GM04504 (cell line): ENCODE data around the gene CLRN3.

ENCODE experiments used
- DNase-seq: peaks from one replicate; pipeline ENCODE4 v3.0.0-alpha.2; 2012; ENCODE audit warnings: low read depth

CLRN3 gene

DNA sequence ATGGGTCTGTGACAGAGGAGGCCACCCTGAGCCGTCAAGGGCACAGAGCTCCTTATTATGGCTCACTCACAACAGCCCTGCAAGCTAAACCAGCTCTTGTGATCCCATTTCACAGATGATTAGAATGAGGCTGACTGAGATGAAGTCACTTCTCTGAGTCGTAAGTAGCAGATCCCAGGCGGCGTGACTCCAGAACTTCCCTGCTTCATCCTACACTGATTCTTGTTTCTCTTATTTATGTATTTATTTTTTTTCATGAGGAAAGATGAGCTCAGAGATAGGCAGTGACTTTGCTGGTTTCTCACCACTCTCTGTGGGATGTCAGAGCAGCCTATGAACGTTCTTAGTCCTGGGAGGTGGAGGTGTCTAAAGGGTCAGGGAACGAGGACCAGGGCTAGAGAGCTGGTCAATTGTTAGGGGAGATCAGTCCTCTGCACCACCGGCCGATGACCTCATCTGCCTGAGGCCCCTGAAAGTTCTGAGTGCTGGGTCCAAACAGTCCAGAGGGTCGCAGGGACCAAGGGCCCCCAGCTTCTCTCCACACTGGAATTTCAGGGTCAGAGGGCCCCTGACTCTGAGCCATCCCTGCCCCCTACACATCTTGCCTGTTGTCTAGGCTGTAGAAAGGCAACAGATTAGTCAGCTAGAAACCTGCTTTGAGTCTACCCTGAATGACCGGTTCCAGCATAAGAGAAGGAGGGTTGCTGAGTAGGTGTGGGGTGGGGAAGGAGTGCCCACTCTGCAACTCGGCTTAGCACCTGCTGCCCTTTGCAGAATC is 17.9 kb downstream of the CLRN3 start:
- DNase-seq = no peak

DNA sequence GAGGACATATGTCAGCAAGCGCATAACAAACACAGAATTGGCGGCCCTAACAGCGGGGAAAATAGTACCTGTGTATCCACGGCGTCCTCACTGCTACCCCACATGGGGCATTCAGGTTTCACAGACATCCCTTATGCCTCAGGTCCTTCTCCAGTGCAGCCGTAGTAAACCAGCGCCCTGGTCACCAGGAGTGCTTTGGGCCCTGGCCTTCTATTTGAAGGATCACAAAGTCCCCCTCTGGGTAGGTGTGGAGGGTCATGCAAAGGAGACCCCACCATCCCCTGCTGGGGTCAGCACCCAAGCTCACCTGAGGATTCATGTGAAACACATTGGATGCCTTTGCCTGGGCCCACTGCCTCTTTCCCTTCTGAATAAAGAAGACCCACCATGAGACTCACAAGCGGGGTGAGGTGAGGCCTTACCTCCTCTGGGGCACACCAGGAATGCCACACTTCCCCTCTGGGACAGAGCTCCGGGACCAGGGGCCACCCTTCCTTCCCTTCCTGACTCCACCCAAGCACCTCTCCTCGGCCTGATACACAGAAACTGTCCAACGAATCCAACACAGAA is 18.8 kb downstream of the CLRN3 start:
- no peak for DNase-seq

GRCh38 chr10:127872871-127873600 is 19.7 kb downstream of the CLRN3 start:
- DNase-seq = no peak

DNA sequence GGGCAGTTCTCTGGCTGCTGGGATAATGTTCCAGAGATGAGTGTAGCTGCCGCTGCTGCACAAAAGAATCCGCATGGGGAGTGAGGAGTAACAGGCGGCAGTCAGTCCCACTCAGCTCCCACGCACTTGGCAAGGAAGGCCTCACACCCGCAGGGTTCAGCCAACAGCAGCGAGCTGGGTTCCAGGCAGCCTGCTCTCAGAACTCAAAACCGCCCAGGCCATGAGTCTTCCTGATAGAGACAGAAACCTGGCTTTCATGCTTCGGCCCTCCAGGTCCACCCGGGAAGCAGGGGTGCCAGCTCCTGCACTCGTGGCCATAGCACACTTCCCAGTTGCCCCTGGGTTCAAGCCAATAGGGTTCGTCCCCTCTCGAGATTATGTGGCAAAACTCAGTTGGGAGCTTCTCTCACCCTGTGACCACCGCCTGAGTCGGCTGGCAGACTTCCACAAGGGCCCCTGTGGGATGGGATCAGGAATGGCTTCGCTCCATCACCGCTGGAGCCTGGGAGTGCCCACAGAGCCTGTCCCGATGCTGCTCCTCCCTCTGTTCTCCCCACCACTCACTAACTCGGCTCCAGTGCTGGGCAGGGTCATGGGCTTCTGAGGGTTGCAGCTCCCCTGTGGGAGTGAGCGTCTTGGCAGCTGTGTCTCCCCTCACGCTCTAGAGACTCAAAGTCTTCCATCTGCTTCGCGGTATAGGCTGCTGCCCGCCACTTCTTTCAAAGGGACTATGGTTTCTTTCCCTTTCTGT is 20.6 kb downstream of the CLRN3 start:
- DNase-seq = no peak

DNA sequence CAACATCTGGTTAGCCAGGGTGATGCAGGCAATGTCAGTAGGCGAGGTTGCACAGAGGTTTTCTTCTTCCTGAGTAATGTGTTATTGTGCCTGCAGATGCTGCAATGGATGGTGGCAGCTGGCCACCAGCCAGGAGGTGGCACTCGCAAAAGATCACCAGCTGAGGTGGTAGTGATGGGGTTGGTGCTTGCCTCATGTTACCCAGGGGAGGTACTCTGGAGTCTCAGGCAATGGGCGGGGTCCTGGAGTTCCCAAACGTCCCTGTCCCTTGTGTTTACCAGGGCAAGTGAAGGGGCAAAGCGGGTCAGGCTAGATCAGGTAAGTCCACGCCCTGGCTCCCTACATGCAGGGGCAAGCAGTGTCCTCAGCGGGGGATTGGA is 21.1 kb downstream of the CLRN3 start:
- no peak for DNase-seq

GRCh38 chr10:127869329-127869728 is 23.4 kb downstream of the CLRN3 start:
- no peak for DNase-seq

DNA sequence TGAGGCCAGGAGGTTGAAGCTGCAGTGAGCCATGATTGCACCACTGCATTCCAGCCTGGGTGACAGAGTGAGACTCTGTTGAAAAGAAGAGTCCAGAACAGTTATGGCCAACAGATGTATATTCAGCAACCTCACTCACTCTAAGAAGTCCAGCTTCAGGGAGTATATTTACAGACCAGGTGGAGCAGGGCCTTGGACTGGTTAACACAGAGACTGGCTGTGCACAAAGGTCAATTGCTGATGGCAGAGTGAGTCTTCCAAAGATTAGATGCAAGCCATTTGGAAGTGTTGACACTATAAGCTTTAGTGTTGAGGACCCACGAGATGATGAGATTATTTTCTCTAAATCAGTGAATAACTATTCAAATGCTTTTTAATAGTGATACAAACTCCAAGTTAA is 24.9 kb downstream of the CLRN3 start:
- no peak for DNase-seq

DNA sequence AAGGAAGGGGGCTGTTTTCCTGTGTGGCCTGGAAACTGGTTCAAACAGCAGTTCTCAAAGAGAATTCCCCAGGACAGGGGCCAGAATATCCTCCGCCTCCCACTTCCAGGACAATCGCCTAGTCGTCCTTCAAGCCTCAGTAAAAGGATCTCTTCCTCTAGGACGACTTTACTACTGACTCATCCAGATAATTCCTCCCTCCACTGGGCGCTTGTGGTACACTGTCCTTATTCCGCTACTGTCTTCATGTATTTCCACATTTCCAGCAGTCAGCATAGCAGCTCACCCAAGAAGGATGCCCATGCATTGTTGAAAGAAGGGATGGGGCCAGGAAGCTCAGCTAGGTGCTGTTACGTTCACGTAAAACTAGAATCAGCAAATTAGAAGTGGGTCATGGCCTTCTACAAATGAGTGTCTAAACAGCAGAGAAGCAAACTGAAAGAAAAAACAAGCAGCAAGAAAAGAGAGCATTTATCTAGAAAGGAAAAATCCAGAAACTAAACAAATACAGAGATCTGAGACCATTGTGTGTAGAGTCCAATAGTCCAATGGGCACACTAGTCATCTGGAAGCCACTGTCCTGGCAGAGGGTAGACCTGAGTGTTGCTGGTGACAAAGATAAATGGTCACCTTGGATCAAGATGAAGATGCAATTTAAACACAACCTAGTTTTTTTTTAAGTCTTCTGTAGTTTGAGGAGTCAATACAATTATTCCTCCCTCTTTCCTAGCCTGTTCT is 26.3 kb downstream of the CLRN3 start:
- no peak for DNase-seq

- DNase-seq = no peak
Observed at GRCh38 chr10:127863231-127863825, 29.4 kb downstream of the CLRN3 start.

GRCh38 chr10:127860592-127860991 is 32.1 kb downstream of the CLRN3 start:
- DNase-seq = no peak

DNA sequence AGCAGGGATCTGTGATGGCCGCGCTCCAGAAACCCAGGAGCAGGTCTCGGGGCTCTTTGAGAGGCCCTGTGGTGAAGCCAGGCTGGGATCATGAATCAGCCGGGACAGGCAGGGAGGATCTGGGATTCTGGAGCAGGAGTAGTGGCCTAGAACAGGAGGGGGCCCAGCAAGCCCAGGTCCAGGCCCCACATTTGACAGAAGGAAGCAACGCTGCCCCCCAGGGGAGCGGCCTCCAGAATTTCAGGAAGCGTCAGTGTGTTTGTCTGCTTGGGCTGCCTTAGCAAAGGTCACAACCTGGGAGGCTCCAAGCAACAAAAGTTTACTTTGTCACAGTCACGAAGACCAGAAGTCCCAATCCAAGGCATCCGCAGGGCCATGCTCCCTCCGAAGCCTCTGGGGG is 36.8 kb downstream of the CLRN3 start:
- no peak for DNase-seq

DNA sequence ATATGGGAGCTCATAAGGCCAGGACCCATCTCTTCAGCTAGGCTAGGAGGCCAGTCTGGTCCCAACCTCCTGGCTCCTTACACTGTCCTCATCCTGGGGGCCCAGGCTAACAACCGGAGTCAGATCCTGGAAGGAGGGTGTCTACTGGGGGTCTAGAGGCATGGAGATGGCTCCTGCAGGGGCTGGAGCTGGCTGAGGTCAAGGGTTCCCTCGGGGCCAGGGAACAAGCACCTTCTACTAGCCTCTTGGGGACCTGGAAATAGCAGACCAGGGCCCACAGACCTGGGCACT is 37.2 kb downstream of the CLRN3 start:
- no peak for DNase-seq

GRCh38 chr10:127854769-127855590 is 37.8 kb downstream of the CLRN3 start:
- no peak for DNase-seq

DNA sequence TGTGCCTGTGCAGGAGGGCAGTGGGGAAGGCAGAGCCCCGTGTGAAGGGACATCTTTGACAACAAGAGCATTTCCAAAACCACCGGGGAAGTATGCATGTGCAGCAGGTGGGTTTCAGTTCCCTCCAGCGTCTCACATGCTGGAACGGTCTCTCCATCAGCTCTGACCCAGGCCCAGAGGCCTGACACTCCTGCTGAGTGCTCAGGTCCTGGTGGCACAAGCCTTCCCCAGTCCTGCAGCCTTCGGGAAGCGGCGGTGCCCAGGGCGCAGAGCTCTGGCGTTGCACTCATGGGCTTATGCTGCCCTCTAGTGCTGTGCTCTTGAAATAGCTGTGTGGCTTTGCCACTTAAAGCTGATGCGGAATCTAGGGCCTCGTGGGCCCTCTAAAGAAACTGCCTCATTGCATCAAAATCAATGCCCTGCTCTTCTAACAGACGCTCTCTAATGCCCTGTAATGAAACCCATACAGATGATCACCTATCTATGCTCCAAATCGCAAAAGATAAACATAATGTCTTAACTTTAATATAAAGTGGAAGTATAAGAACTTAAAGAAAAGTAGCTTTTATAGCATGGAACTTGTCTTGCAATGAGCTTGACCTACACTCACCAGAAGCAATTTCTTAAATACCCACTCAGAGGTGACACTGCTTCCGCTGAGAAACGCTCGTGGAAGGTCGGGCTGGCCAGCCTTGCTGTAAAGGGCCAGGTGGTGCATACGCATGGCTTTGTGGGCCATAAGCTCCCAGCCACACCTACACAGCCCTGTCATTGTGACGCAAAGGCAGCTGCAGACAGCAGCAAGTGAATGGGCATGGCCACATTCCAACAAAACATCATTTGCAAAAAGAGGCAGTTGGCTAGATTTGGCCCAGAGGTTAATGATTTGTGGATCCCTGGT is 38.6 kb downstream of the CLRN3 start:
- peak; percentile 27 for DNase-seq

DNA sequence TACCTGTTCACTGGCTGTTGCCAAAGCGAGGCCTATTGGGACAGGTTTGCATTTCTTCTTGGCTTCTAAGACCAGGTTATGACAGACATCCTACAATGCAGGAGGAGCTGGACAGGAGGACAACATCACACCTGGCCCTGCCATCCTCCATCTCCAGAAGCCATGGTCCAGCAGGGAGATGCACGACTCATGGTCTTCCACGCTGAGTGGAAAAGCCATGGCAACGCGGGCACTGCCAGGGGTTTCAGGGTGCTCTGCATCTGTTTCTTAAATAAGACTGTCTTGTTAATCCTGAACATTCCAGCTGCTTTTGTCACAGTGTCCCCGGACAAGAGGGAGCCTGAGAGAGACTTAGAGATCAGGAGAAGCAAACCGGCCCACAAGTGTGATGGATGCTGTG is 40.3 kb downstream of the CLRN3 start:
- DNase-seq = no peak

DNA sequence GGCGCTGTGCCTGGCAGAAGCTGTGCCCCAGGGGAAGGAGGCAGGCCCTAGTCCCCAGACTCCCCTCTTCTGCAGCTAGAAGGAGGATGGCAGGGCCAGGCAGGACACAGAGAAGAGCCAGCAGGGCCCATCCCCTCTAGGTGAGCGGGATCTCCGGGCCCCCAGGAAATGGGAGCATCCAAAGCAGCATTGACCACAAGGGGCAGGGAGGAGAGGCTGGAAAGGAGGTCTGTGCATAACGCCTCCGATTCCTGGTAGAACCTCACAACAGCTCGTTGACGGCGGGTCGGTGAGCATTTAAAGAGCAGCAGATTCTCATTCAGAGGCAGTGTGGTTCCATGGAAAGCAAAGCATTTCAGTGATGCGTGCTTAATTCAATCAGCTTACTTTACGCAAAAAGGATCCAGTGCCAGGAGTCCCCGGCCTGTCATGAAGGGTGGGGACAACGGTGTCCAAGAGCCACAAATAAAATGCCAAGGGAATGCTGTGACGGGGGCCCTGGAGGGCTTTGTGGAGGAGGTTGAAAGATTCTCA is 41.0 kb downstream of the CLRN3 start:
- DNase-seq = no peak

DNA sequence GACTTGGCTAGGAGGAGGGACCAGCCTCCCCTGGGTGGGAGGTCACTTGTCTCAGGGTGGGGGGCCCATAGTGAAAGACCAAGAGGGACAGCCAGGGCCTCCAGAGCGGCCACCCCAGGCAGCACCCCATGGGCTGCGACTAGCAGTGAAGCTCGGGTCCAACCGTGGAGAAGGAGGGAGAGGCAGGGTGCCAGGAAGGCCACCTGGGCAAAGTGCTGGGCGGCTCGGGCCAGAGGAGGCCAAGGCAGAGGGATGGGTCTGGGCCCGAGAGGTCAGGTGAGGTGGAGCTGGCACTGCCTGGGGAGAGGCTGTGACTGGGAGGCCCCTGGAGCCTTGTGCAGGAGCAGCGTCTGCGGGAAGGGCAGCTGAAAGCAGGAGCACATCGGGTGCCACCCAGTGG is 41.8 kb downstream of the CLRN3 start:
- no peak for DNase-seq

- no peak for DNase-seq
Observed at GRCh38 chr10:127849921-127850320, 42.8 kb downstream of the CLRN3 start.

GRCh38 chr10:127849224-127849623 is 43.5 kb downstream of the CLRN3 start:
- no peak for DNase-seq

GRCh38 chr10:127848226-127848625 is 44.5 kb downstream of the CLRN3 start:
- DNase-seq = no peak
